ENCODE data around the gene ACSL6. TPM values are rescaled to one million over a fixed set of nuclear protein-coding genes. Genes with fewer than 3 reads are reported as not detected.
"Not testable (repeated sequence)": the region's sequence is repeated elsewhere in the genome, so short reads cannot be mapped to it uniquely, and the experiment has no call there.

ACSL6 gene
- total RNA-seq, 1 donor from 2014 or later: 0.59 TPM

DNA sequence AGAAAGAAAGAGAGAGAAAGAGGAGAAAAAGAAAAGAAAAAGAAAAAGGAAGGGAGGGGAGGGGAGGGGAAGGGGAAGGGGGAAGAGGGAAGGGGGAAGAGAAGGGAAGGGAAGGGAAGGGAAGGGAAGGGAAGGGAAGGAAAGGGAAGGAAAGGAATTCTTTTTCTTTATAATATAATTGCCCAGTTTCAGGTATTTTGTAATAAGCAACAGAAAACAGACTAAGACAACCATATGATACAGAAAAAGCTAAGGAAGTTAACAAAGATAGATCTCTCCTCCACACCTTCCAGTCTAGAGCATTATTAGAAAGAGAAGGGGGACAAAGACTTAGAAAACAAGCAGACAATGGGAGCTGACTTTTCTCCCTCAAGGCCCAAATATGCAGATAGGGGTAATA lies 97.0 kb downstream of the ACSL6 start:
- intact Hi-C loops (cut with DNase I): no loop called here
- TF ChIP-seq, protein P1, sequence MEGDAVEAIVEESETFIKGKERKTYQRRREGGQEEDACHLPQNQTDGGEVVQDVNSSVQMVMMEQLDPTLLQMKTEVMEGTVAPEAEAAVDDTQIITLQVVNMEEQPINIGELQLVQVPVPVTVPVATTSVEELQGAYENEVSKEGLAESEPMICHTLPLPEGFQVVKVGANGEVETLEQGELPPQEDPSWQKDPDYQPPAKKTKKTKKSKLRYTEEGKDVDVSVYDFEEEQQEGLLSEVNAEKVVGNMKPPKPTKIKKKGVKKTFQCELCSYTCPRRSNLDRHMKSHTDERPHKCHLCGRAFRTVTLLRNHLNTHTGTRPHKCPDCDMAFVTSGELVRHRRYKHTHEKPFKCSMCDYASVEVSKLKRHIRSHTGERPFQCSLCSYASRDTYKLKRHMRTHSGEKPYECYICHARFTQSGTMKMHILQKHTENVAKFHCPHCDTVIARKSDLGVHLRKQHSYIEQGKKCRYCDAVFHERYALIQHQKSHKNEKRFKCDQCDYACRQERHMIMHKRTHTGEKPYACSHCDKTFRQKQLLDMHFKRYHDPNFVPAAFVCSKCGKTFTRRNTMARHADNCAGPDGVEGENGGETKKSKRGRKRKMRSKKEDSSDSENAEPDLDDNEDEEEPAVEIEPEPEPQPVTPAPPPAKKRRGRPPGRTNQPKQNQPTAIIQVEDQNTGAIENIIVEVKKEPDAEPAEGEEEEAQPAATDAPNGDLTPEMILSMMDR (IDR thresholded peaks at IDR 0.05): no peak
- DNase-seq (no peak), ATAC-seq (no peak)
- H3K36me3 ChIP-seq: no peaks in the 10 kb centered on the region
- H3K9me3 ChIP-seq: no peaks in the 10 kb centered on the region
- no peak overlapping the region for H3K27ac ChIP-seq
- no peaks in the 10 kb centered on the region for H3K4me1 ChIP-seq
- H3K4me3 ChIP-seq: no peak overlapping the region
- no peaks in the 10 kb centered on the region for H3K27me3 ChIP-seq (ENCODE audit: low read depth)

DNA sequence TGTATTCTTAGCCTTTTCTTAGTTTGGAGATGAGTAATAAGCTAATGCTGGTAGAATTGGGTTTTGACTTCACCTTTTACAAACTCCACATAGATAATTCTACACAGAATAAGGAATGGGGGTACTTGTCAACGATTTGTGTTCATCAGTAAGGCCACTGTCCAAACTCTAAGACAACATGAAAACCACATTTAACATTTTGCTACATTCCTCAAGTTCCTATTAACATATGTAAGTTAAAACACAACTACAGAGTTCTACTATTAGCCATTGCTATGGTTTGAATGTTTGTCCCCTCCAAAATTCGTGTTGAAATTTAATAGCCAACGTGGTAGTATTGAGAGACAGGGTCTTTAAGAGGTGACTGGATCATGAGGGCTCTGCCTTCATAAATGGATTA lies 97.9 kb downstream of the ACSL6 start:
- Histone ChIP-seq H3K4me3 (no peak overlapping the region), H3K27ac (no peak overlapping the region), H3K36me3 (no peaks in the 10 kb centered on the region), H3K4me1 (no peaks in the 10 kb centered on the region), H3K9me3 (no peaks in the 10 kb centered on the region), H3K27me3 (ENCODE audit: low read depth) (no peaks in the 10 kb centered on the region)
- TF ChIP-seq, protein P1 (IDR thresholded peaks at IDR 0.05): no peak
- no peak for DNase-seq
- ATAC-seq: no peak
- intact Hi-C loops (cut with DNase I): no loop called here

DNA sequence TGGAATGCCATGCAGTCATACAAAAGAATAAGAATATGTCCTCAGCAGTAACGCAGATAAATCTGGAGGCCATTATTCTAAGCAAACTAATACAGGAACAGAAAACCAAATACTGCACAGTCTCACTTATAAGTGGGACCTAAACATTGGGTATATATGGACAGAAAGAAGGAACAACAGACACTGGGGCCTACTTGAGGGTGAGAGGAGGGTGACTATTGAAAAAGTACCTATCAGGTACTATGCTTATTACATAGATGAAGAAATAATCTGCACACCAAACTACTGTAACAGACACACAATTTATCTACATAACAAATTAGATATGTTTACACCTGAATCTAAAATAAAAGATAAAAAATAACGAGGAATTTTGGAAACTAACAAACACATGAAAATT lies 104.8 kb downstream of the ACSL6 start:
- no peaks in the 10 kb centered on the region for H3K36me3 ChIP-seq
- TF ChIP-seq, protein P1 (IDR thresholded peaks at IDR 0.05): no peak
- peaks cover 7% of the 10 kb centered on the region for H3K9me3 ChIP-seq
- intact Hi-C loops (cut with DNase I): no loop called here
- H3K4me1 ChIP-seq: no peaks in the 10 kb centered on the region
- no peak overlapping the region for H3K4me3 ChIP-seq
- no peaks in the 10 kb centered on the region for H3K27me3 ChIP-seq (ENCODE audit: low read depth)
- DNase-seq: no peak
- no peak for ATAC-seq
- H3K27ac ChIP-seq: no peak overlapping the region

DNA sequence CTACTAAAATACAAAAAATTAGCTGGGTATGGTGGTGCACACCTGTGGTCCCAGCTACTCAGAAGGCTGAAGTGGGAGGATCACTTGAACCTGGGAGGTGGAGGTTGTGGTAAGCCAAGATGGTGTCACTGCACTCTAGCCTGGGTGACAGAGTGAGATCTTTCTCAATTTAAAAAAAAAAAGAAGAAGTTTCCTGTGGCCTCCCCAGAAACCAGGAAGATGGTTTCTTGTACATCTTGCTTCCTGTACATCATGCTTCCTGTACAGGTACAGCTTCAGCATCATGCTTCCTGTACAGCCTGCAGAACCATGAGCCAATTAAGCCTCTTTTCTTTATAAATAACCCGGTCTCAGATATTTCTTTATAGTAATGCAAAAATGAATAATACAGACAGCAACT lies 109.2 kb downstream of the ACSL6 start:
- DNase-seq; intact Hi-C loops (cut with DNase I); H3K27ac ChIP-seq: not testable (repeated sequence)

More for the DNA sequence above, 109.2 kb downstream of the ACSL6 start:
- H3K4me3 ChIP-seq; ATAC-seq; H3K27me3 ChIP-seq (ENCODE audit: low read depth); H3K4me1 ChIP-seq; H3K9me3 ChIP-seq; H3K36me3 ChIP-seq: not testable (repeated sequence)

Other genes with a start within 250 kb of the ACSL6 start
- 40.3 TPM for gene FNIP1, start 214.6 kb downstream of the ACSL6 start, total RNA-seq
- gene MEIKIN, start 66.0 kb downstream of the ACSL6 start, total RNA-seq: not detected
- not detected for gene IL3, start 49.0 kb upstream of the ACSL6 start, total RNA-seq
- 3.9 TPM for gene CSF2, start 62.1 kb upstream of the ACSL6 start, total RNA-seq
- 75.7 TPM for gene P4HA2, start 216.2 kb upstream of the ACSL6 start, total RNA-seq
- gene PDLIM4, start 246.0 kb upstream of the ACSL6 start, total RNA-seq: 6.7 TPM

All from lower lobe of right lung (tissue), 2 donors.